ENCODE data around the gene TERT.

TERT gene

DNA sequence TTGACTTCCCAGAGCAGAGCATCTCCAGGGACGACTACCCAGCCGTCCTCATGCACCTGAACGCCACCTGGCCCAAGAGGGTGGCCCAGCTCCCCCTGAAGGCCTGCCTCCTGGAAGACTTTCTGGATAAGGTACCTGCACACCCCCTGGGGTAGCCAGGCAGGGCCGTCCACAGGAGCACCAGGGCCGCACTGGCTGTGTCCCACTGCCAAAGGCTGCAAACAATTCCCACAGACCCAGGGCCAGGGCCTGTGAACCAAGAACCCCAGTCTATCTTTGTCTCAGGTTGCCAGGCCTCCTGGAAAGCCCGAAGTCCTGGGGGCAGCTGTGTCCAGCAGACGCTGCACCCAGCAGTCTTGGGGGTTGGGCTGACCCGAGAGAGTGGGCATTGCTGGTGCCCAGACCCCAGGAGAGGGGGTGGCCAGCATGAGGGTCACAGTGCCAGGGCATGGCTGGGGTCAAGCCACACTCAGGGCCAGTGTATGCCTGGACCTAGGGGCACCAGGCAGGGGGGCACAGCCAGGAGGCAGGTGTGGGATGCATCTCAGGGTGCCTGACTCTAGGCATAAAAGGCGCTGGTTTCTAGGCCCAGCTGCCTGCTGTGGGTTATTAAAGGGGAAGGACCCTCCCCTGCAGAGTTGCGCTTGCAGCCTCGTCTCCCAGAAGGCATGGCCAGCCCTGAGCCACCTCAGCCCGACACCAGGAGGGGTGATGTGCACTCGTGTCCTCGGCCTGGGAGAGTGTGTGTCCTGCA lies 52.0 kb downstream of the TERT start:
- POLR2A ChIA-PET = no interaction called here
- no peak for DNase-seq (ENCODE audit: extremely low spot score)
- CTCF ChIA-PET = no interaction called here

DNA sequence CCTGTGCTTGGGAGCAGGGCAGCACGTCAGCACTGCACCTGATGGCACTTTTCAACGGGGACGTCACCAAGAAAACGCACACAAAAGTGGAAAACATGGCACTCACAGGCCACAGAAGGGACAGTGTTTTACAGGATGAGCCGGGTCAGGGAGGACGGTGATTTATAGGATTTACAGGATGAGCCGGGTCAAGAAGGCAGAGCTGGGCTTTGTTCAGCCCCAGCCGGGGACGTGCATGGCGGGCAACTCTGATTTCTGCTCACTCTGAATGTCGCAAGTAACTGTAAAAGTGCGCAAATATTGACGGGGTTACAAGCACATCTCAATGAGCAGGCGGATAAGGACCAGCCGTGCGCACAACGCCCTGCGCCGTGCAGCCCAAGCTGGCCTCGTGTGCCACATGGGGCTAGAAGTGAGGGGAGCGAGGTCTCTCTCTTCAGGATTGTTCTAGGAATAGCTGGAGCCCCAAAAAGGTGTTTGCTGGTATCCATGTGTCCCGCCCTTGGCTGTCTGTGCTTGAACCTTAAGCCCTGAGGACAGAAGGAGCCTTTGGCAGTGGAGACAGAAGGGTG lies 53.3 kb downstream of the TERT start:
- ChIA-PET POLR2A (interaction anchor here (0.5 kb wide), 1 partner anchor 8 kb away, joined by 3 read pairs; no protein-coding TSS in a partner anchor), CTCF (no interaction called here)
- no peak for TF ChIP-seq CTCF (IDR thresholded peaks at IDR 0.05; ENCODE audit: control extremely low read depth, extremely low read depth, low read depth, missing control alignments)
- no peak for DNase-seq (ENCODE audit: extremely low spot score)

More for the DNA sequence above, 52.0 kb downstream of the TERT start:
- no peak for TF ChIP-seq CTCF (IDR thresholded peaks at IDR 0.05; ENCODE audit: control extremely low read depth, extremely low read depth, low read depth, missing control alignments)

DNA sequence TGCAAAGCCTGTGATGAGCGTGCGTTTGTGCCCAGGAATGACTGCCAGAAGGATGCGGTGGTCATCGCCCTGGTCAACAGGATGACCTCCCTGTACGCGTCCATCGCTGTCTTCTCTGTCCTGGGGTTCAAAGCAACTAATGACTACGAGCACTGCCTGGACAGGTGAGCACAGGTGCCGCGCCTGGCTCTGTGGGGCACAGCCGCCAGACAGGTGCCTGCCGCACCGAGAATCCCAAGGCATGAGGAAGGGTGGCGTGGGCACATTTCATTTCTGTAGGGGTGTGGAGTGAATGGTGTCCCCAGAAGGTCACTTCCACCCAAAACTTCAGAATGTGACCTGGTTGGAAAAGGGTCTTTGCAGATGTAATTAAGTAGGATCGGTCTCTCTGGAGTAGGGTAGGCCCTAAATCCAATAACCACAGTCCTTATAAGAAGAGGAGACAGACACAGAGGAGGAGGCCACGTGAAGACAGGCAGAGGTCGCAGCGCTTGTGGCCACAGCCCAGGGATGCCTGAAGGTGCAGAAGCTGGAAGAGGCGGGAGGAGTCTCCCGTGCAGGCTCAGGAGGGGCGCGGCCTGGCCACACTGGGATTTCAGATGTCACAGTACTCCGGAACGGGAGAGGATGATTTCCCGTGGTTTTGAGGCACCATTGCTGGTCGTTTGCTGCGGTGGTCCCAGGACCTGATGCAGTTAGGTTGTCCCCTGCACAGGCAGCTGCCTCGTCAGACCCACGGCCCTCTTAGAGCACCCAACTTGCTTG lies 54.2 kb downstream of the TERT start:
- POLR2A ChIA-PET = interaction anchor here (0.5 kb wide), 1 partner anchor 8 kb away, joined by 3 read pairs; no protein-coding TSS in a partner anchor
- DNase-seq (ENCODE audit: extremely low spot score) = no peak
- TF ChIP-seq CTCF (IDR thresholded peaks at IDR 0.05; ENCODE audit: control extremely low read depth, extremely low read depth, low read depth, missing control alignments) = no peak
- CTCF ChIA-PET = no interaction called here

DNA sequence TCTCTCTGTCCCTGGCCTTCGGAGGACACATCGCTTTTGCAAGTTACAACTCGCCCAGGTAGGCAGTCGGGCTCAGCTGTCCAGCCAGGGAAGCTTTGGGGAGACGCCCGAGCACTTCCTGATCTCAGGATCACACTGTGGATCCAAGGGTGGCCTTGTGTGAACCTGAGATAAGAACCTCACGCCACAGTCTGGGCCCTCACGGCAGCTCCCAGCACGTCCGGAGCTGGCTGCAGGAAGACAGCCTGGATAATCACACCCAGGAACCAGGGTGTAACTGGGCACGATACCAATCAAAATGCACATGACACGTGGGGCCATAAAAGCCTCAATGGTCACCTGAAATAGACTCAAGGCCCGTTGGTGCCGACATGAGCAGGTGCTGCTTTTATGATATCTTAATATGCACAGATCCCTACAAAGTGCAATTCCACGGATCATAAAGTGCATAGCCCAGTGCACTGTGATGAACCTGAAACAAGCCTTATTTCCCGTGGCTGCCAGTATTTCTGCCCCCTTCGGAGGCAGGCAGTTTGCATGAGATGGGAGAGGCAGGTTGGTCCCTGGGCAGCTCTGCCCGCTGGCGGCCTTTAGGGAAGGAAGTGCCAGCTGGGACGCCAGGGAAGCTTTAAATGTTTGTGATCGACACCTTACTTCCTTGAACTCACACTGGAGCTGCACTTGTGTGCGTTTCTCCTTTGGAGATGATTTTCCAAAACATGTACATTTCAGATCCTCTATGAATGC lies 55.2 kb downstream of the TERT start:
- POLR2A ChIA-PET = no interaction called here
- no peak for DNase-seq (ENCODE audit: extremely low spot score)
- TF ChIP-seq CTCF (IDR thresholded peaks at IDR 0.05; ENCODE audit: control extremely low read depth, extremely low read depth, low read depth, missing control alignments) = no peak
- CTCF ChIA-PET = interaction anchor here (0.9 to 1.1 kb wide), 2 partner anchors 10 to 72 kb away, joined by 3 read pairs; no protein-coding TSS in a partner anchor

DNA sequence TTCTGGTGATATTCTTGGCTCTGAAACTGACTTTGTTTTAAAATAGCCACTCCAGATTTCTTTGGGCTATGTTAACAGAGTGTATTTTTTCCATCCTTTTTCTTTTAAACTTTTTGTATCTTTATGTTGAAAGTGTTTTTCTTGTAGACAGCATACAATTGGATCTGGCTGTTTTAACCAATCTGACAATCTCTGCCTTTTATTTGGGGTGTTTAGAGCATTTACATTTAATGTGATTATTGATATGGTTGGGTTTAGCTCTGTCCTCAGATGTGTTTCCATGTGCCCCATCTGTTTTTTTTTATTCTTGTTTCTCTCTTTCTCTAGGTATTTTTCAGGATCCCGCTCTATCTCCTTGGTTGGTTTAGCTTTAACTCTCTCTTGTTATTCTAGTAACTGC lies 59.0 kb downstream of the TERT start:
- no peak for DNase-seq (ENCODE audit: extremely low spot score)
- no peak for TF ChIP-seq CTCF (IDR thresholded peaks at IDR 0.05; ENCODE audit: control extremely low read depth, extremely low read depth, low read depth, missing control alignments)
- POLR2A ChIA-PET = no interaction called here
- CTCF ChIA-PET = no interaction called here

- POLR2A ChIA-PET = no interaction called here
- no peak for TF ChIP-seq CTCF (IDR thresholded peaks at IDR 0.05; ENCODE audit: control extremely low read depth, extremely low read depth, low read depth, missing control alignments)
- CTCF ChIA-PET = interaction anchor here (1.1 kb wide), 1 partner anchor 50 kb away, joined by 3 read pairs; no protein-coding TSS in a partner anchor
- DNase-seq (ENCODE audit: extremely low spot score) = no peak
Observed at GRCh38 chr5:1235379-1235778, 59.5 kb downstream of the TERT start.

Data from GM10248 (cell line).